Measurements from ENCODE around the gene OR2C3. TPM values are rescaled to one million over a fixed set of nuclear protein-coding genes. Genes with fewer than 3 reads are reported as not detected.

The OR2C3 gene
- polyA plus RNA-seq, 1 donor from 2014 or later, result not detected

DNA sequence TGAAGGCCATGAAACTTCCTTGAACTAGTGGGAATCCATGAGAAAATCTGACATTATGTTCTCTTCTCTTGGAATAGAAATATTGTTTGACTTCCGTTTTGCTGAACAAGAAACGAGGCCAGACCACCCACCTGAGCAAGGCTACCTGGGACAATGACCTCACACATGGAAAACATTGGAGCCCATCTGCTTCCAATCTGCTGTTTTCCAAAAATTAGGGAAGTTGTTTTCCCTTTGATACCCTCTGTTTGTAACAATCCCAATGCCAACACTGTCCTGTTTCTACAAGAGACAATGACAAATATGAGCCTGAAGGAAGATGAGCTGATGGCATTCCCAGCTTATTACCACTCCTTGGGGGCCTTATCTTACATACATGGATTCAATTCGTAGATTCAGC lies 29.4 kb downstream of the OR2C3 start:
- H3K27ac ChIP-seq (ENCODE audit: low read length), result no peak overlapping the region
- H3K36me3 ChIP-seq (ENCODE audit: insufficient read depth, low read length), result no peaks in the 10 kb centered on the region
- H3K27me3 ChIP-seq (ENCODE audit: insufficient read depth, low read depth, low read length), result no peaks in the 10 kb centered on the region
- H2AFZ ChIP-seq (ENCODE audit: low read depth, low read length), result no peak overlapping the region
- no peak for TF ChIP-seq SMC3 (conservative IDR thresholded peaks at IDR 0.05; ENCODE audit: poor library complexity)
- no peaks in the 10 kb centered on the region for H4K20me1 ChIP-seq (ENCODE audit: insufficient read depth)
- no peaks in the 10 kb centered on the region for H3K9me2 ChIP-seq (ENCODE audit: insufficient read depth, low read length)
- no peaks in the 10 kb centered on the region for H3K79me2 ChIP-seq (replicated peaks; ENCODE audit: insufficient read depth, low read length)
- no peak overlapping the region for H3K4me2 ChIP-seq (ENCODE audit: low read length)
- H3K4me3 ChIP-seq (ENCODE audit: low read length), result no peak overlapping the region
- H3K9me3 ChIP-seq (ENCODE audit: low read length), result no peaks in the 10 kb centered on the region
- no peak overlapping the region for H3K9ac ChIP-seq (ENCODE audit: low read length)
- no peaks in the 10 kb centered on the region for H3F3A ChIP-seq (ENCODE audit: insufficient read depth, low read length, poor library complexity, severe bottlenecking)

- H3F3A ChIP-seq (ENCODE audit: insufficient read depth, low read length, poor library complexity, severe bottlenecking), result no peaks in the 10 kb centered on the region
- no peak overlapping the region for H3K27ac ChIP-seq (ENCODE audit: low read length)
- H3K27me3 ChIP-seq (ENCODE audit: insufficient read depth, low read depth, low read length), result no peaks in the 10 kb centered on the region
- no peak overlapping the region for H3K4me3 ChIP-seq (ENCODE audit: low read length)
- no peaks in the 10 kb centered on the region for H3K36me3 ChIP-seq (ENCODE audit: insufficient read depth, low read length)
- H3K9me3 ChIP-seq (ENCODE audit: low read length), result no peaks in the 10 kb centered on the region
- TF ChIP-seq SMC3 (conservative IDR thresholded peaks at IDR 0.05; ENCODE audit: poor library complexity) (no peak), TAF1 (IDR thresholded peaks at IDR 0.05; ENCODE audit: low read depth) (no peak), POLR2AphosphoS5 (IDR thresholded peaks at IDR 0.05) (no peak), EP300 (conservative IDR thresholded peaks at IDR 0.05; ENCODE audit: poor library complexity, severe bottlenecking) (no peak), REST (IDR thresholded peaks at IDR 0.05; ENCODE audit: borderline replicate concordance) (no peak), MXI1 (conservative IDR thresholded peaks at IDR 0.05; ENCODE audit: poor library complexity, severe bottlenecking) (no peak), EZH2 (IDR thresholded peaks at IDR 0.05; ENCODE audit: borderline replicate concordance, insufficient read depth, low read length, poor library complexity, severe bottlenecking) (no peak), RAD21 (conservative IDR thresholded peaks at IDR 0.05) (no peak)
- TF ChIP-seq, protein P1, sequence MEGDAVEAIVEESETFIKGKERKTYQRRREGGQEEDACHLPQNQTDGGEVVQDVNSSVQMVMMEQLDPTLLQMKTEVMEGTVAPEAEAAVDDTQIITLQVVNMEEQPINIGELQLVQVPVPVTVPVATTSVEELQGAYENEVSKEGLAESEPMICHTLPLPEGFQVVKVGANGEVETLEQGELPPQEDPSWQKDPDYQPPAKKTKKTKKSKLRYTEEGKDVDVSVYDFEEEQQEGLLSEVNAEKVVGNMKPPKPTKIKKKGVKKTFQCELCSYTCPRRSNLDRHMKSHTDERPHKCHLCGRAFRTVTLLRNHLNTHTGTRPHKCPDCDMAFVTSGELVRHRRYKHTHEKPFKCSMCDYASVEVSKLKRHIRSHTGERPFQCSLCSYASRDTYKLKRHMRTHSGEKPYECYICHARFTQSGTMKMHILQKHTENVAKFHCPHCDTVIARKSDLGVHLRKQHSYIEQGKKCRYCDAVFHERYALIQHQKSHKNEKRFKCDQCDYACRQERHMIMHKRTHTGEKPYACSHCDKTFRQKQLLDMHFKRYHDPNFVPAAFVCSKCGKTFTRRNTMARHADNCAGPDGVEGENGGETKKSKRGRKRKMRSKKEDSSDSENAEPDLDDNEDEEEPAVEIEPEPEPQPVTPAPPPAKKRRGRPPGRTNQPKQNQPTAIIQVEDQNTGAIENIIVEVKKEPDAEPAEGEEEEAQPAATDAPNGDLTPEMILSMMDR (IDR thresholded peaks at IDR 0.05; ENCODE audit: poor library complexity, severe bottlenecking), result no peak
- H4K20me1 ChIP-seq (ENCODE audit: insufficient read depth), result no peaks in the 10 kb centered on the region
- H3K9me2 ChIP-seq (ENCODE audit: insufficient read depth, low read length), result no peaks in the 10 kb centered on the region
- H3K4me2 ChIP-seq (ENCODE audit: low read length), result no peak overlapping the region
- no peaks in the 10 kb centered on the region for H3K79me2 ChIP-seq (replicated peaks; ENCODE audit: insufficient read depth, low read length)
- H3K9ac ChIP-seq (ENCODE audit: low read length), result no peak overlapping the region
- H2AFZ ChIP-seq (ENCODE audit: low read depth, low read length), result no peak overlapping the region
Measured at GRCh38 chr1:247500865-247501264, 35.4 kb downstream of the OR2C3 start.
